ENCODE results near the gene ORMDL2.
"Not testable (repeated sequence)": the region's sequence is repeated elsewhere in the genome, so short reads cannot be mapped to it uniquely, and the experiment has no call there.

ORMDL2 gene

GRCh38 chr12:55861871-55862270 lies 44.0 kb downstream of the ORMDL2 start:
- DNase-seq = no peak

GRCh38 chr12:55862286-55862685 lies 44.4 kb downstream of the ORMDL2 start:
- DNase-seq = no peak

- DNase-seq = not testable (repeated sequence)
Measured at GRCh38 chr12:55862931-55863330, 45.1 kb downstream of the ORMDL2 start.

GRCh38 chr12:55865327-55865726 lies 47.5 kb downstream of the ORMDL2 start:
- DNase-seq = no peak

GRCh38 chr12:55866454-55867004 lies 48.7 kb downstream of the ORMDL2 start:
- not testable (repeated sequence) for DNase-seq
